HepG2 (cell line): ENCODE results near the gene ART5. TPM values are rescaled to one million over a fixed set of nuclear protein-coding genes. Genes with fewer than 3 reads are reported as not detected.

Source experiments
- ARID3A ChIP-seq: IDR thresholded peaks from 2 replicates; pipeline ENCODE4 v1.6.1; 2012; ENCODE audit warnings: low read depth, low read length, improper control_type of control experiment
- ARNT2 ChIP-seq: sonication (generic); formaldehyde crosslinking; IDR thresholded peaks from 2 replicates; pipeline ENCODE4 v1.8.0; 2022; ENCODE audit warnings: mild to moderate bottlenecking, low read depth, missing genetic modification reagents, moderate library complexity
- CEBPG ChIP-seq: IDR thresholded peaks from 2 replicates; pipeline ENCODE4 v1.6.1; 2016
- IKZF5 ChIP-seq: IDR thresholded peaks from 2 replicates; pipeline ENCODE4 v1.6.1; 2018; ENCODE audit warnings: missing genetic modification reagents, mild to moderate bottlenecking, missing compliant biosample characterization
- KMT2B ChIP-seq: IDR thresholded peaks from 2 replicates; pipeline ENCODE4 v1.6.1; 2016; ENCODE audit warnings: missing genetic modification reagents, missing compliant biosample characterization
- NR2F1 ChIP-seq, 2 experiments: fragments of 450-650 bp in 1 of 2; formaldehyde crosslinking in 1 of 2; IDR thresholded peaks; 2 replicates each; pipeline versions ENCODE4 v1.5.0 to v1.6.1; 2016 to 2020; ENCODE audit warnings: mild to moderate bottlenecking in 1 of 2, missing compliant biosample characterization in 1 of 2, missing genetic modification reagents in 1 of 2, moderate library complexity in 1 of 2
- PLSCR1 ChIP-seq: sonication (generic); formaldehyde crosslinking; IDR thresholded peaks from 2 replicates; pipeline ENCODE4 v1.5.0; 2020; ENCODE audit warnings: missing genetic modification reagents, mild to moderate bottlenecking, borderline replicate concordance
- RFXAP ChIP-seq: sonication (generic); formaldehyde crosslinking; IDR thresholded peaks from 2 replicates; pipeline ENCODE4 v1.4.0; 2020; ENCODE audit warnings: missing genetic modification reagents, borderline replicate concordance
- SIX1 ChIP-seq: sonication (generic); formaldehyde crosslinking; IDR thresholded peaks from 2 replicates; pipeline ENCODE4 v1.4.0; 2020; ENCODE audit warnings: missing genetic modification reagents, borderline replicate concordance
- SNRNP70 ChIP-seq: fragments of 200-400 bp; formaldehyde crosslinking; IDR thresholded peaks from 2 replicates; pipeline ENCODE4 v1.6.1; 2017; ENCODE audit warnings: mild to moderate bottlenecking, low read depth, low read length, moderate library complexity
- TCF7L2 ChIP-seq: IDR thresholded peaks from 2 replicates; pipeline ENCODE4 v1.6.1; 2011; ENCODE audit warnings: mild to moderate bottlenecking, low read depth, low read length, moderate library complexity
- ZNF142 ChIP-seq: sonication (generic); formaldehyde crosslinking; IDR thresholded peaks from 2 replicates; pipeline ENCODE4 v1.4.0; 2020; ENCODE audit warnings: missing genetic modification reagents
- ZNF512 ChIP-seq: sonication (generic); formaldehyde crosslinking; IDR thresholded peaks from 2 replicates; pipeline ENCODE4 v1.4.0; 2020; ENCODE audit warnings: mild to moderate bottlenecking, missing genetic modification reagents
- ZNF770 ChIP-seq: sonication (generic); formaldehyde crosslinking; IDR thresholded peaks from 2 replicates; pipeline ENCODE4 v1.5.0; 2020; ENCODE audit warnings: mild to moderate bottlenecking, missing genetic modification reagents
- polyA plus RNA-seq, 8 experiments: library from polyadenylated mRNA; depleted of rRNA in 3 of 8; stranded (reverse) in 7 of 8; unstranded in 1 of 8; fragments of >200 nt; fragmentation: Illumina TruSeq in 4 of 8; extraction: Trizol in 4 of 8; gene quantifications; 2 replicates each; pipeline versions ENCODE4 v1.2.1 to v1.2.3, GENCODE V29; 2011 to 2016; ENCODE audit warnings: low read depth in 4 of 8, missing spikeins in 1 of 8, mixed read lengths in 1 of 8; ENCODE audit not compliant: insufficient read depth in 1 of 8
- total RNA-seq, 5 experiments: library from RNA; depleted of rRNA; stranded (reverse); fragments of >200 nt; fragmentation: Illumina TruSeq; extraction: Trizol; gene quantifications; 2 replicates each; pipeline ENCODE4 v1.2.3, GENCODE V29; 2016; ENCODE audit warnings: low read depth in 1 of 5

The ART5 gene
- total and polyA plus RNA-seq, 2 of the 13 experiments (the other 11 are each of a cell fraction or from before 2014, with no cell fraction given) = 0.55 to 0.93 TPM

- TF ChIP-seq ZNF512 (no peak), IKZF5 (CRISPR knock-in tag) (0 out of 2 replicates have a peak, but pooled peaks have one; percentile 44), RFXAP (CRISPR knock-in tag) (no peak), ZNF770 (CRISPR knock-in tag) (peak; percentile 96), TCF7L2 (no peak), PLSCR1 (CRISPR knock-in tag) (no peak), SNRNP70 (no peak), ARID3A (no peak), KMT2B (no peak), ARNT2 (CRISPR knock-in tag) (no peak), SIX1 (CRISPR knock-in tag) (peak; percentile 97), ZNF142 (no peak), NR2F1 (CRISPR knock-in tag; IDR thresholded peaks at IDR 0.05) (no peak), CEBPG (CRISPR knock-in tag) (no peak)
Measured at GRCh38 chr11:3642071-3642951, 519 bp upstream of the ART5 start (continued).
